ENCODE measurements around the gene CHRD.

CHRD gene

GRCh38 chr3:184348057-184348382 is 31.8 kb upstream of the CHRD start:
- H3K4me1 ChIP-seq (ENCODE audit: control insufficient read depth, low read length), result no peaks in the 10 kb centered on the region
- H3K27ac ChIP-seq (ENCODE audit: low read depth, low read length), result no peak overlapping the region
- H3K9me2 ChIP-seq (replicated peaks; ENCODE audit: control insufficient read depth, low read length), result no peaks in the 10 kb centered on the region
- no peaks in the 10 kb centered on the region for H3K79me2 ChIP-seq (ENCODE audit: control insufficient read depth, low read length)
- H3K27me3 ChIP-seq (ENCODE audit: control insufficient read depth, low read length), result no peaks in the 10 kb centered on the region
- no peak for TF ChIP-seq EZH2phosphoT487 (IDR thresholded peaks at IDR 0.05; ENCODE audit: borderline replicate concordance, low read length)
- TF ChIP-seq CTCF (IDR thresholded peaks at IDR 0.05; ENCODE audit: low read depth, low read length, poor library complexity, severe bottlenecking), result no peak
- no peaks in the 10 kb centered on the region for H4K20me1 ChIP-seq (ENCODE audit: control insufficient read depth, insufficient read depth, low read depth, low read length)
- H3F3A ChIP-seq (ENCODE audit: control insufficient read depth, insufficient read depth), result no peaks in the 10 kb centered on the region
- H3K4me2 ChIP-seq (ENCODE audit: low read length), result no peak overlapping the region
- no peaks in the 10 kb centered on the region for H3K9me3 ChIP-seq (ENCODE audit: control insufficient read depth, insufficient read depth, low read length)
- H3K36me3 ChIP-seq (ENCODE audit: control insufficient read depth, low read length), result no peaks in the 10 kb centered on the region
- no peak overlapping the region for H3K4me3 ChIP-seq (ENCODE audit: low read length)

DNA sequence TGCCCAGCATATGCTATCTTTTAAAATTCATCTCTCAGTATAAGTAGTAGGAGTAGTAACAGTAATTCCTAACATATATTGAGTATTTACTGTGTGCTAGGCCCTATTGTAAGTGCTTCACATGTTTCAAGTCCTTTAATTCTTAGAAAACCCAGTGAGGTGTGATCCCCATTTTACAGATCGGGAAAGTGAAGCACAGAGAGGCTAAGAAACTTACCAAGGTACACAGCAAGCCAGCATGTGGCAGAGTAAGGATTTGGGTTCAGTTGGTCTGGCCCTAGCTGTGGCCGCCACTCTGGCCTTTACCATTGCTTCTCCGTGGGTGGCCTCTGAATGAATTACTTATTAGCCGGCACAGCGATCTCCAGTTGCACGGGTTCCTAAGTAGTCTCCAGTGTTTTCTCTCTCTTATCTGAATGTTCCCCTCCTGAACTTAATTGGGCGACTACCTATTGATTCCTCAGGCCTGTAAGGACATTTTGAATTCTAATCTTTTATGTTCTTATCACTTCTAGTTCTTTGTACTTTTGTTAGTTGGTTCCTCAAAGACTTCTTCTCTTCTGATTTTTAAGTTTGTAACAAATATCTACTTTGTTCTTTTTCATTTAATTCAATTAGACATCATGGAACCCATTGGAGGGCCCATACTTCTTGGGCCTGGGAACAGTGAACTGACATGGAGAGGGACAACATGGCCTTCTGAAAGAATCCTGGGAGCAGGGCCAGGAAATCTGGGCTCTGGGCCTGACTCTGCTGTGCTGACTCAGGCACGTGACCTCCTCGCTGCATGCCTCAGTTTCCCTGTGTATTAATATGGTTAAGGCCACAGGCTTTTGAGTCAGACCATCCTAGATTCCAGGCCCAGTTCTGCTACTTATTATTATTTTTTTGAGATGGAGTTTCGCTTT is 30.0 kb upstream of the CHRD start:
- Histone ChIP-seq H3K79me2 (ENCODE audit: control insufficient read depth, low read length) (no peaks in the 10 kb centered on the region), H3F3A (ENCODE audit: control insufficient read depth, insufficient read depth) (no peaks in the 10 kb centered on the region), H3K9me2 (replicated peaks; ENCODE audit: control insufficient read depth, low read length) (no peaks in the 10 kb centered on the region), H4K20me1 (ENCODE audit: control insufficient read depth, insufficient read depth, low read depth, low read length) (no peaks in the 10 kb centered on the region), H3K4me3 (ENCODE audit: low read length) (no peak overlapping the region), H3K27ac (ENCODE audit: low read depth, low read length) (no peak overlapping the region), H3K9me3 (ENCODE audit: control insufficient read depth, insufficient read depth, low read length) (no peaks in the 10 kb centered on the region), H3K36me3 (ENCODE audit: control insufficient read depth, low read length) (no peaks in the 10 kb centered on the region), H3K4me2 (ENCODE audit: low read length) (no peak overlapping the region), H3K27me3 (ENCODE audit: control insufficient read depth, low read length) (no peaks in the 10 kb centered on the region), H3K4me1 (ENCODE audit: control insufficient read depth, low read length) (peaks cover 3% of the 10 kb centered on the region; the same call in 1 of the 2 replicates)
- TF ChIP-seq CTCF (IDR thresholded peaks at IDR 0.05; ENCODE audit: low read depth, low read length, poor library complexity, severe bottlenecking) (no peak), EZH2phosphoT487 (IDR thresholded peaks at IDR 0.05; ENCODE audit: borderline replicate concordance, low read length) (no peak)

DNA sequence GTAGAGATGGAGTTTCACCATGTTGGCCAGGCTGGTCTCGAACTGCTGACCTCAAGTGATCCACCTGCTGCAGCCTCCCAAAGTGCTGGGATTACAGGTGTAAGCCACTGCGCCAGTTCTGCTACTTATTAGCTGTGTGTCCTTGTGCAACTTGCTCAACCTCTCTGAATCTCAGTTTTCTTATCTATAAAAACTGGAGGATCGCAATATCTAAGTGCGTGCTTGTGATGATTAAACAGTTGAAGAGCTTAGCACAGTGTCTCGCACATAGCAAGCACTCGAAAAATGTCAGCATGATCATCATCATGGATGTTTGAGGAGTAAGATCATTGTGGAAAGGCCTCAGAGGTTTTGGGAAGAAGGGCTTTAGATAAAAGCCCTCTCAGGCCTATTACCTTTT is 29.2 kb upstream of the CHRD start:
- TF ChIP-seq EZH2phosphoT487 (IDR thresholded peaks at IDR 0.05; ENCODE audit: borderline replicate concordance, low read length) (no peak), CTCF (IDR thresholded peaks at IDR 0.05; ENCODE audit: low read depth, low read length, poor library complexity, severe bottlenecking) (no peak)
- H3K36me3 ChIP-seq (ENCODE audit: control insufficient read depth, low read length), result no peaks in the 10 kb centered on the region
- H3K27ac ChIP-seq (ENCODE audit: low read depth, low read length), result no peak overlapping the region
- H3K9me3 ChIP-seq (ENCODE audit: control insufficient read depth, insufficient read depth, low read length), result no peaks in the 10 kb centered on the region
- H3F3A ChIP-seq (ENCODE audit: control insufficient read depth, insufficient read depth), result no peaks in the 10 kb centered on the region
- no peaks in the 10 kb centered on the region for H3K27me3 ChIP-seq (ENCODE audit: control insufficient read depth, low read length)
- peaks cover 3% of the 10 kb centered on the region; the same call in 1 of the 2 replicates for H3K4me1 ChIP-seq (ENCODE audit: control insufficient read depth, low read length)
- no peaks in the 10 kb centered on the region for H3K79me2 ChIP-seq (ENCODE audit: control insufficient read depth, low read length)
- no peak overlapping the region for H3K4me2 ChIP-seq (ENCODE audit: low read length)
- H3K9me2 ChIP-seq (replicated peaks; ENCODE audit: control insufficient read depth, low read length), result no peaks in the 10 kb centered on the region
- no peaks in the 10 kb centered on the region for H4K20me1 ChIP-seq (ENCODE audit: control insufficient read depth, insufficient read depth, low read depth, low read length)
- no peak overlapping the region for H3K4me3 ChIP-seq (ENCODE audit: low read length)

Data from DOHH2 (cell line).